ENCODE results near the gene ACTR6.
"Not testable (repeated sequence)": the region's sequence is repeated elsewhere in the genome, so short reads cannot be mapped to it uniquely, and the experiment has no call there.

ACTR6 gene

DNA sequence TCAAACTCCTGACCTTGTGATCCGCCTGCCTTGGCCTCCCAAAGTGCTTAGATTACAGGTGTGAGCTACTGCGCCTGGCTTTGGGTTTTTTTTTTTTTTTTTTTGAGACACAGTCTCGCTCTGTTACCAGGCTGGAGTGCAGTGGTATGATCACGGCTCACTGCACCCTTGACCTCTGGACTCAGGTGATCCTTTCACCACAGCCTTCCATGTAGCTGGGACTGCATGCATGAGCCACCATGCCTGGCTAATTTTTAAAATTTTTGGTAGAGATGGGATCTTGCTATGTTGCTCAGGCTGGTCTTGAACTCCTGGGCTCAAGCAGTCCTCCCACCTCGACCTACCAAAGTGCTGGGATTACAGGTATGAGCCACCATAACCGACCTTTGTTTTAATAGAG, 21.6 kb downstream of the ACTR6 start:
- not testable (repeated sequence) for H3K27me3 Mint-ChIP-seq (ENCODE audit: low read depth); H3K4me3 Mint-ChIP-seq; H3K4me1 Mint-ChIP-seq (ENCODE audit: low read depth); H3K27ac Mint-ChIP-seq; H3K9me3 Mint-ChIP-seq
- H3K36me3 Mint-ChIP-seq (ENCODE audit: low read depth), result peaks cover 26% of the 10 kb centered on the region

DNA sequence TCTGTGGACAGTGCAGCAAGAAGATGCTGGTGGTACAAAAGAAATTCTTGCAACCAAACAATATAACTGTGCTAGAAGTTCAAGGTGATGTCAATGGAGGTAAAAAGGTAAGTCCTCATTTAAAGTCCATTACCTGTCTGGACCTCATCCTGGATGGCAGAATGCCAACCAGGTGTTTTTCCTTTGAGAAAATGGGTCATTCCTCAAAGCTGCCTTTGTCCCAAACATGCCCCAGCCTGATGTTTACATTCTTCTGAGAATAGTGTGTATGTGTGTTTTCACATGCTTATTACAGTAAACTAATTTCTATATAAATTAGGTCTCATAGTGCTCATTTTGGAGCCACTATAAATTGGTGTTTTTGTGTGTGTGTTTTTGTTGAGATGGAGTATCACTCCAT, 24.9 kb downstream of the ACTR6 start:
- H3K4me1 Mint-ChIP-seq (ENCODE audit: low read depth), result no peaks in the 10 kb centered on the region

DNA sequence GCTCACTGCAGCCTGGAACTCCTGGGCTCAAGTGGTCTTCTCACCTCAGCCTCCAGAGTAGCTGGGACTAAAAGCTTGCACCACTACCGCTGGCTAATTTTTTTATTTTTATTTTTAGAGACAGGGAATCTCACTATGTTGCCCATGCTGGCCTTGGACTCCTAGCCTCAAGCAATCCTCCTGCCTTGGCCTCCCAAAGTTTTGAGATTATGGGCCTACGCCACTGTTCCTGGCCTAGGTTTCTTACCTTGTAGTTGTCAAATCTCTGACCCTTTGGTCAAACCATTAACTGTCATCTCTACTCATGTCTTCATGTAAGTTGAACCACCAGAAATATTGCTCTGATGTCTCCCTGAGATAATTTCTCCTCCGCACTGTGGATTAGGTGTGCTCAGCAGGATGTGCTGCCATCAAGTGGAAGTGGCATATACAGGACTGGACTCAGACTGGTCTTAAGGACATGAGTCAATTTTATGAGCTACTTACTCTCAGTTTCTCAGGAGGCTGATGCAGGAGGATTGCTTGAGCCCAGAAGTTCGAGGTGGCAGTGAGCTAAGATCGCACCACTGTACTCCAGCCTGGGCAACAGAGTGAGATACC, 28.5 kb downstream of the ACTR6 start:
- H3K4me1 Mint-ChIP-seq (ENCODE audit: low read depth), result no peaks in the 10 kb centered on the region
- no peaks in the 10 kb centered on the region for H3K27me3 Mint-ChIP-seq (ENCODE audit: low read depth)
- no peaks in the 10 kb centered on the region for H3K9me3 Mint-ChIP-seq
- H3K4me3 Mint-ChIP-seq, result no peak overlapping the region
- no peak overlapping the region for H3K27ac Mint-ChIP-seq
- peaks cover 10% of the 10 kb centered on the region for H3K36me3 Mint-ChIP-seq (ENCODE audit: low read depth)

More for the DNA sequence above, 24.9 kb downstream of the ACTR6 start:
- H3K9me3 Mint-ChIP-seq, result no peaks in the 10 kb centered on the region
- no peak overlapping the region for H3K4me3 Mint-ChIP-seq
- H3K27me3 Mint-ChIP-seq (ENCODE audit: low read depth), result no peaks in the 10 kb centered on the region
- peaks cover 18% of the 10 kb centered on the region for H3K36me3 Mint-ChIP-seq (ENCODE audit: low read depth)
- no peak overlapping the region for H3K27ac Mint-ChIP-seq

DNA sequence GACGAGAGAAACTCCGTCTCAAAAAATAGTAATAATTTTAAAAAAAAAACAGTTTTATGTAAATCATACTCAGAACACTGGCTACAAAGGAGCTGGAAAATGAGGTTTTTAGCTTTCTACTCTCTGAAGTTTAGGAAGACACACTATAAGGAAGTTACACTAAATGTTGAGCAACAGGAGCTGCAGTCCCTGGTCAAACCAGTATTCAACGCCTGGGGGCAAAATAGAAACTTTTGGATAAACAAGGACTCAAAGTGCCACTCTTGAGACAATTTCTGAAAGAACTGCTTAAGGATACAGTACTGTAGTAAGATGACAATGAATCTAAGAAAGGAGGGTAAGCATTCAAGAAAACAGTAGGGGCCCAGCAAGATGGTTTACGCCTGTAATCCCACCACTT, 29.3 kb downstream of the ACTR6 start:
- H3K27me3 Mint-ChIP-seq (ENCODE audit: low read depth), result no peaks in the 10 kb centered on the region
- H3K9me3 Mint-ChIP-seq, result no peaks in the 10 kb centered on the region
- H3K4me1 Mint-ChIP-seq (ENCODE audit: low read depth), result no peaks in the 10 kb centered on the region
- H3K36me3 Mint-ChIP-seq (ENCODE audit: low read depth), result peaks cover 9% of the 10 kb centered on the region
- H3K4me3 Mint-ChIP-seq, result no peak overlapping the region
- H3K27ac Mint-ChIP-seq, result no peak overlapping the region

DNA sequence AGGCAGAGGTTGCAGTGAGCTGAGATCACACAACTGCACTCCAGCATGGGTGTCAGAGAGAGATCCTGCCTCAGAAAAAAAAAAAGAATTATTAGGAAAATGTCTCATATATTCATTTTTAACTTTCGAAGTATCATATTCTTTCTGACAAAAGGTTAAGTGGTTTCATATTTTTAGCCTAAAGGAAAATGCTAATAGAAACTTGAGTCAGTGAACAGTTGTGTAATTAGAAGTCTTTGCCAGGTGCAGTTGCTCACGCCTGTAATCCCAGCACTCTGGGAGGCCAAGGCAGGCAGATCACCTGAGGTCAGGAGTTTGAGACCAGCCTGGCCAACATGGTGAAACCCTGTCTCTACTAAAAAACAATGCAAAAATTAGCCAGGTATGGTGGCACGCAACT, 31.3 kb downstream of the ACTR6 start:
- not testable (repeated sequence) for H3K4me1 Mint-ChIP-seq (ENCODE audit: low read depth); H3K36me3 Mint-ChIP-seq (ENCODE audit: low read depth); H3K27me3 Mint-ChIP-seq (ENCODE audit: low read depth); H3K9me3 Mint-ChIP-seq; H3K4me3 Mint-ChIP-seq; H3K27ac Mint-ChIP-seq

DNA sequence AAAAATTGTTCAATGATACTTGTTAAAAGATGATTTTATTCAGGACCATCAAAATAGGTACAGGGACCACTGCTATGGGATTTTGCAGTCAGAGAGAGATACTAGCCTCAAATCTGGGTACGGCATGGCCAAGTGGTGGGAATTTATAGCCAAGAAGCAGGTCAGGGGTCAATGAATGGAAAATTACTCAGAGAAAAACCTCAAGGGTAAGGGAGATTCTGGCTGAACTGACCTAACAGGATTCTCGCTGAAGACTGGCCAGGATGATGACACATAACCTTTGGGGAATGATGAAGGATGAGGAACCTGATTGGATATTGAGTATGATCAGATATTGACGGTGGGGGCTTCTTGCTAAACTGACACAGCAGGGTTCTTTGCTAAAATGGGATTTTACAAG, 33.6 kb downstream of the ACTR6 start:
- Mint-ChIP-seq H3K36me3 (ENCODE audit: low read depth) (no peaks in the 10 kb centered on the region), H3K27me3 (ENCODE audit: low read depth) (no peaks in the 10 kb centered on the region), H3K4me3 (no peak overlapping the region), H3K27ac (no peak overlapping the region), H3K9me3 (no peaks in the 10 kb centered on the region), H3K4me1 (ENCODE audit: low read depth) (no peaks in the 10 kb centered on the region)

DNA sequence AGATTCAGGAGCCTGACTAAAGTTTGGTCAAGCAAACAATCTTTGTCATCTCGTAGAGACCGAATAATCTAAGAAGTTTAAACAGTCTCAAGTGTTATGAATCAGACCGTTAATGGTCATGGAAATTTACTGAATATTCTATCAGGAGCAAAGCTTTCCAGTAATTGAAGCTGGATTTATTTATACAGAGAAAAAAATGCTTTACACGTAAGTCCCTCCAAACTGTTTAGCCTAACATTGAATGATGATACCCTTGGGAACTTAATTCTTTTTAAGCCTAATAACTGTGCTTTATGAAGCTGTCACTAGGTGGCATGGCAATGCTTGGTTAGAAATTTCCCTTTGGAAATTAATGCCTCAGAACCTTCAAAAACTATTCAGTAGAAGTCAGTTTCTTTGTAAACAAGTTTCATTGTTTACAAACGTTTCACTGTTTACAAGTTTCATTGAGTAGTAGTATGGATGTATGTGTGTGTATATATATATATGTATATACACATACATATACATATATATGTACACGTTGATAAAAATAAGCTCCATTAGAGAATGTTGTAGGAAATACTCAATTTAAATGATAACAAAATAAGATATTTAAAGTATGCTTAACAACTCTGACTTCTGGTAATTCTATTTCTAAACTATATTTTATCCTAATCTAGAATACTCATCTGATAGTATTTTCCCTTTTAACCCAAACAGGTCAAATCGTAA, 34.1 kb downstream of the ACTR6 start:
- Mint-ChIP-seq H3K4me3 (no peak overlapping the region), H3K27me3 (ENCODE audit: low read depth) (no peaks in the 10 kb centered on the region), H3K9me3 (no peaks in the 10 kb centered on the region), H3K36me3 (ENCODE audit: low read depth) (no peaks in the 10 kb centered on the region), H3K4me1 (ENCODE audit: low read depth) (no peaks in the 10 kb centered on the region), H3K27ac (no peak overlapping the region)

DNA sequence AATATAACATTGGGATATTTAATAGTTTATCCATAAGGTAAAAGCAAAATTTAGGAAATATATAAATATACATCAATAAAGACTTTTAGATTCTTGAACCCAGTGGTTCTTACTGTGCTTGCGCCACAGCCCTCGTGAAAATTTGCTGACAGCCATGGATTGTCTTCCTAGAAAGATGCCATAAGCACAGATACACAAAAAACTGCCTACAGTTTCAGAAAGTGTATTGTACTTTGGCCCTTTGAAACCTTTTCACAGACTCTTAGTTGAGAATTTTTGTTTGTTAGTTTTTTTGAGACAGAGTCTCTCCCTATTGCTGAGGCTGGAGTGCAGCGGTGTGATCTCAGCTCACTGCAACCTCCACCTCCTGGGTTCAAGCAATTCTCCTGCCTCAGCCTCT, 38.2 kb downstream of the ACTR6 start:
- Mint-ChIP-seq H3K27ac (no peak overlapping the region), H3K9me3 (no peaks in the 10 kb centered on the region), H3K36me3 (ENCODE audit: low read depth) (no peaks in the 10 kb centered on the region), H3K4me1 (ENCODE audit: low read depth) (no peaks in the 10 kb centered on the region), H3K4me3 (no peak overlapping the region), H3K27me3 (ENCODE audit: low read depth) (no peaks in the 10 kb centered on the region)

DNA sequence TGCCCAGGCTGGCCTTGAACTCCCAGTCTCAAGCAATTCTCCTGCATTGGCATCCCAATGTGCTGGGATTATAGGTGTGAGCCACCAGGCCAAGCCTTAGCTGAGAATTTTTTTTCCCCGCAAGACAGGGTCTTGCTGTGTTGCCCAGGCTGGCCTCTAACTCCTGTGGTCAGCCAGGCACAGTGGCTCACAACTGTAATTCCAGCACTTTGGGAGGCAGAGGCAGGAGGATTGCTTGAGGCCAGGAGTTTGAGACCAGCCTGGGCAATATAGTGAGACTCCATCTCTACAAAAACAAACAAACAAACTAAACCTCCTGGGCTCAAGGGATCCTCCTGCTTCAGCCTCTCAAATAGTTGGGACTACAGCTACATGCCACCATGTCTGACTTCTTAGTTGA, 39.0 kb downstream of the ACTR6 start:
- H3K27me3 Mint-ChIP-seq (ENCODE audit: low read depth), result no peaks in the 10 kb centered on the region
- H3K4me1 Mint-ChIP-seq (ENCODE audit: low read depth), result no peaks in the 10 kb centered on the region
- H3K4me3 Mint-ChIP-seq, result no peak overlapping the region
- no peaks in the 10 kb centered on the region for H3K36me3 Mint-ChIP-seq (ENCODE audit: low read depth)
- no peak overlapping the region for H3K27ac Mint-ChIP-seq
- H3K9me3 Mint-ChIP-seq, result no peaks in the 10 kb centered on the region

DNA sequence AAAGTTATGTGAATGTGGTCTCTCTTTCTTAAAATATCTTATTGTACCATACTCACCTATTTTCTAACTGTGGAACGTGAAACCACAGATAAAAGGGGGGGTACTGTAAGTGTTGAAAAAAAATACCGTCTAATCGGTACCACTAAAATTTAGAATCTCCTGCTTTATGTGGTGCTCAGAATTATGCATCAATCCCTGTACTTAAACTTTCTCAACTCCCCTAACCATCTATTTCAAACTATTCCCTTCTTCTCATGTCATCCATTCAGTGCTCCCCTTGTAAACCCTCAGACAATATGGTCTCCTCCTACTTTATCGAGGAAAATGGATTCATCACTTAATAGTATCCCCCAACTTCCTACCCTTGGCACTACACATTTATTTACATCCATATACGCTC, 42.5 kb downstream of the ACTR6 start:
- Mint-ChIP-seq H3K4me3 (no peak overlapping the region), H3K9me3 (no peaks in the 10 kb centered on the region), H3K4me1 (ENCODE audit: low read depth) (no peaks in the 10 kb centered on the region), H3K36me3 (ENCODE audit: low read depth) (no peaks in the 10 kb centered on the region), H3K27me3 (ENCODE audit: low read depth) (no peaks in the 10 kb centered on the region), H3K27ac (no peak overlapping the region)

DNA sequence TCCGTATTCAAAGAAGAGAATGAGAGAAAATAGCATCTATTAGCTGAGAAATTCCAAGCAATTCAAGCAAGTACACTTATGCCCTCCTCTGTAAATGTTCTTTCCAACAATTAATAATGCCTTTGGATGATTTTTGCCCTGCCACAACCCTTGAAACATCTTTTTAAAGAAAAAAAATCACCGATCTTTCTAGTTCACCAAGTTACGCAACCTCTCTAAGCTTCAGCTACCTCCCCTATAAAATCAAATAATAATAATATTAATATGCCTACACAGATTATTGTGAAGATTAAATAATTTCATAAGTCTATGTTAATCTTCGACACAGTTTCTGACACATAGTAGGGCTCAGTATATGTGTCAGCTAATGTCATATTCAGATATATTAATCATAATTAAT, 47.1 kb downstream of the ACTR6 start:
- Mint-ChIP-seq H3K4me1 (ENCODE audit: low read depth) (no peaks in the 10 kb centered on the region), H3K4me3 (no peak overlapping the region), H3K9me3 (no peaks in the 10 kb centered on the region), H3K27ac (no peak overlapping the region), H3K36me3 (ENCODE audit: low read depth) (no peaks in the 10 kb centered on the region), H3K27me3 (ENCODE audit: low read depth) (no peaks in the 10 kb centered on the region)

DNA sequence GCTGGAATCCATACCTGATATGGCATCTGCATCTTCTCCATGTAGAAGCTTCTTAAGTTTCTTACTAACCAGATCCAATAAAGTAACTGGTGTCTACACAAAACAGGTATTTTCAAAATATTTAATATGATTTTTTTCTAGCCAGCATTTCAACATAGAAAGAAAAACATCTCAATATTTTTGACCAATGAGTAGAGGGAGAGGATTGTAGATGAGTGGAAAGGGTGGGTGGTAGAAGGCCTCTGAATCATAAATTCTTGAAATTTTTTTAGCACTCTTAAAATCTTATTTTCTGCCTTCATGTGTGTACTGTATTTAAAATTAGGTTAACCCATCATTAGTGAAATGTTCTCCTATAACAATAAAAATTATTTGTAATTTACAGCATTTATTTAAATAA, 48.3 kb downstream of the ACTR6 start:
- H3K4me1 Mint-ChIP-seq (ENCODE audit: low read depth), result no peaks in the 10 kb centered on the region
- H3K36me3 Mint-ChIP-seq (ENCODE audit: low read depth), result peaks cover 2% of the 10 kb centered on the region
- no peaks in the 10 kb centered on the region for H3K9me3 Mint-ChIP-seq
- H3K27me3 Mint-ChIP-seq (ENCODE audit: low read depth), result no peaks in the 10 kb centered on the region
- H3K4me3 Mint-ChIP-seq, result no peak overlapping the region
- no peak overlapping the region for H3K27ac Mint-ChIP-seq

DNA sequence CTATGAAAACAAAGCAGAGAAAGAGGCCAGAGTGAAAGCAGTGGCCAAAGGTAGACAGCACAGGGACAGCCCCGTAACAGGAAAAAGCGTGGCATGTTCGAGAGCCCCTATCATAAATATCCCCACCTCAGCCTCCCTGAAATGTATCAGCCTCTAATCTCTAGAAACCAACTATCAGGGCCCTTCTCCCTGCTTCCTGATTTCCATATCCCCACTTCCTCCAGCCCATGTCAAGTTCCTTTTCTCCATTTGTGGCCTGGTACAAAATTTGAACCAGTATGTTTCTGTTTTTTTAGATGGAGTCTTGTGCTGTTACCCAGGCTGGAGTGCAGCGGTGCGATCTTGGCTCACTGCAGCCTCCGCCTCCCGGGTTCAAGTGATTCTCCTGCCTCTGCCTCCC, 49.3 kb downstream of the ACTR6 start:
- Mint-ChIP-seq H3K27me3 (ENCODE audit: low read depth) (no peaks in the 10 kb centered on the region), H3K4me1 (ENCODE audit: low read depth) (no peaks in the 10 kb centered on the region), H3K9me3 (no peaks in the 10 kb centered on the region), H3K36me3 (ENCODE audit: low read depth) (peaks cover 2% of the 10 kb centered on the region), H3K27ac (no peak overlapping the region), H3K4me3 (no peak overlapping the region)

DNA sequence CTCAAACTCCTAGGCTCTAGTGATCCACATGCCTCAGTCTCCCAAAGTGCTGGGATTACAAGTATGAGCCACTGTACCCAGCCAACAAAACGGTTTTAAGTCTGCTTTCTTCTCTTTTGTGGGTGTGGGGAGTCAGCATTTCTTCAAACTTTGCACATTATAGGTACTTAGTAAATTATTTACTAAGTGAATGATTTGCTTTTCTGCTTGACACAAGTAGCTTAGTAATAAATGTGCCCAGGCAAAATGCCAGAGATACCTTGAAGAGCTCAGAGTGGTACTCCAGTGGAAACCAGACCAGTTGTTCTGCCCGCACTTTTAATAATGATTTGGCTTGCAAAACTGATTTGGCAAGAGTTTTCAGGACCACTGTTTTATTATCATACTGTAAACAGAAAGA, 51.3 kb downstream of the ACTR6 start:
- peaks cover 2% of the 10 kb centered on the region for H3K36me3 Mint-ChIP-seq (ENCODE audit: low read depth)
- no peaks in the 10 kb centered on the region for H3K27me3 Mint-ChIP-seq (ENCODE audit: low read depth)
- no peaks in the 10 kb centered on the region for H3K4me1 Mint-ChIP-seq (ENCODE audit: low read depth)
- no peak overlapping the region for H3K4me3 Mint-ChIP-seq
- H3K27ac Mint-ChIP-seq, result no peak overlapping the region
- no peaks in the 10 kb centered on the region for H3K9me3 Mint-ChIP-seq

DNA sequence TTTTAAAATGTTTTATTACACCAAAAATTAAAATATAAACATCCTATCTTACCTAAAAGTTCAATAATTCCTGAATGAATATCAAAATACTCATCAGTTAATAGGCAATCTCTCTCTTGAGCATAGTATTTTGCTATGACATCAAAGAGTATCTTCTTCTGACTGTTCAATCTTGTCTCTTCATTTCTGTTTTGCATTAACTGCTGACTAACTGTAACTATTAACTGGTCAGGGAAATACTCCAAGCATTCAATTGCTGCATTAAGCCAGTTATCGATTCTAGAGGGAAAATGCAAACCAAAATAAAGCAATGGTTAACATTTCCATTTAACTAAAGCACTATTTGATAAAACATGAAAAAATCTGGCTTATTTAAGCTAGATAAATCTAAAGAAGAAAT, 52.8 kb downstream of the ACTR6 start:
- no peak overlapping the region for H3K27ac Mint-ChIP-seq
- H3K4me1 Mint-ChIP-seq (ENCODE audit: low read depth), result peaks cover 7% of the 10 kb centered on the region
- H3K36me3 Mint-ChIP-seq (ENCODE audit: low read depth), result peaks cover 2% of the 10 kb centered on the region
- no peaks in the 10 kb centered on the region for H3K9me3 Mint-ChIP-seq
- H3K4me3 Mint-ChIP-seq, result no peak overlapping the region
- no peaks in the 10 kb centered on the region for H3K27me3 Mint-ChIP-seq (ENCODE audit: low read depth)

DNA sequence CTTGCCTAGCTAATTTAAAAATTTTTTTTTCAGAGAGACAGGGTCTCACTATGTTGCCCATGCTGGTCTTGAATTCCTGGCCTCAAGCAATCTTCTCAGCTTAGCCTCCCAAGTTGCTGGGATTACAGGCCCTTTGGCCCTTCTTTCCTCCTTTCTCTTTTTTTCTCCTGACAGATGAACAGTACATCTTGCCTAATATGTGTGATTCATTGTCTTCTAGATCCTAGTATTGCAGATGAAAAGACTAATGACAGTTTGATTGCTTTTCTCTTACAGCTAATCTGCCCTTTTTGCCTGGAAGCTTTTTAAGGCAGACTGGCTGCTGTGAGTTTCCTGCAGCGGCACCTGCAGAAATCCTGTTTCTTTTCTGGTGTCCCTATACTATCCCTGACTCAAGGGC, 54.3 kb downstream of the ACTR6 start:
- H3K27ac Mint-ChIP-seq, result no peak overlapping the region
- H3K9me3 Mint-ChIP-seq, result no peaks in the 10 kb centered on the region
- H3K4me3 Mint-ChIP-seq, result no peak overlapping the region
- H3K27me3 Mint-ChIP-seq (ENCODE audit: low read depth), result no peaks in the 10 kb centered on the region
- peaks cover 7% of the 10 kb centered on the region for H3K4me1 Mint-ChIP-seq (ENCODE audit: low read depth)
- H3K36me3 Mint-ChIP-seq (ENCODE audit: low read depth), result peaks cover 2% of the 10 kb centered on the region
